GM12892 (cell line): ENCODE data around the gene CD99.

Experiments
- POLR2A ChIP-seq: IDR thresholded peaks from 2 replicates; pipeline ENCODE4 v1.6.1; 2011; ENCODE audit warnings: low read depth, low read length, control low read depth
- POLR2AphosphoS5 ChIP-seq: IDR thresholded peaks from 2 replicates; pipeline ENCODE4 v1.6.1; 2011; ENCODE audit warnings: low read depth, low read length, control low read depth
- TAF1 ChIP-seq: IDR thresholded peaks from 2 replicates; pipeline ENCODE4 v1.6.1; 2011; ENCODE audit warnings: low read depth, mild to moderate bottlenecking, control low read depth, low read length, borderline replicate concordance

DNA sequence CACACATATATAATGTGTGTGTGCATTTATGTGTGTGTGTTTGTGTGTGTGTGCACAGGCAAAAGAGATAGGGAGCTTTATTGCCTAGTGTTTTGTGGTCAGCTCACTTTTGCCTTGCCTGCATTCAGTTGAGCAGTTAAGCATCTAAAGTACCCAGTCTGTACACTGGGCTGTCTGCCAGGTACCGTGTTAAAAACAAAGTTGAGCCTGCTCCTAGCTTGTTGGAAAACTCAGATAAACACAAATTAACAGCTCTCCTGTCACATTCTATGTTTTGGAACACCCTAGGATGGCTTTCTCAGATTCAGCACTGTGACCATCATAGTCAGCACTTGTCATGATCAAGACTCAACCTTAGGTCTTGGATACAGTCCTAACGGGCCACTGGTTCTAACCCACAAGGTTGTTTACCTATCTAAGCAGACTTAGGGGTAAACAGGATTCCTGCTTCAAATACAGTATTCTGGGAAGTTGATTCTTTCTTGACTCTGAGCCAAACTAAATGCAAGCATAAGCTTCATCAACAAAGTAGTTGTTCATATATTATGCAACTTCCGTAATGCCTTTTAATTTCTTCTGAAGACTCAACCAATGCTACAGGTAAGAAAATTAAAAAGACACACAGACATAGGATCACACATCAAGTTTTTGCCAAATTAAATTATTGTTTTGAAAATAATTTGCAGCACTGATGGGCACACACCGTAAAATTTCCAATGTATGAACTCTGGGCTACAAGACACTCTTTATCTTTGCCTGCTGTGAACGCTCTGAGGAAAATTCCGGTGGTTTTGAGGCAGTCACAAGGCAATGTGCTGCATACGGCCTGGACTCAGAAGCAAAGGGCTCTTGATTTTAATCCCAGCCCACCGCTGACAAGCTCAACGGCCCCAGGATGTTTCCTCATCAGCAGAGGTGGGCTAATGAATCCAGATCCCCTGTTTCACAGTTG, 11.3 kb upstream of the CD99 start:
- no peak for TF ChIP-seq POLR2A
- no peak for TF ChIP-seq POLR2AphosphoS5
- TF ChIP-seq TAF1, result no peak
